ENCODE data around the gene TMEM35A.
"Not testable (repeated sequence)": the region's sequence is repeated elsewhere in the genome, so short reads cannot be mapped to it uniquely, and the experiment has no call there.

TMEM35A gene, protein sequence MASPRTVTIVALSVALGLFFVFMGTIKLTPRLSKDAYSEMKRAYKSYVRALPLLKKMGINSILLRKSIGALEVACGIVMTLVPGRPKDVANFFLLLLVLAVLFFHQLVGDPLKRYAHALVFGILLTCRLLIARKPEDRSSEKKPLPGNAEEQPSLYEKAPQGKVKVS

DNA sequence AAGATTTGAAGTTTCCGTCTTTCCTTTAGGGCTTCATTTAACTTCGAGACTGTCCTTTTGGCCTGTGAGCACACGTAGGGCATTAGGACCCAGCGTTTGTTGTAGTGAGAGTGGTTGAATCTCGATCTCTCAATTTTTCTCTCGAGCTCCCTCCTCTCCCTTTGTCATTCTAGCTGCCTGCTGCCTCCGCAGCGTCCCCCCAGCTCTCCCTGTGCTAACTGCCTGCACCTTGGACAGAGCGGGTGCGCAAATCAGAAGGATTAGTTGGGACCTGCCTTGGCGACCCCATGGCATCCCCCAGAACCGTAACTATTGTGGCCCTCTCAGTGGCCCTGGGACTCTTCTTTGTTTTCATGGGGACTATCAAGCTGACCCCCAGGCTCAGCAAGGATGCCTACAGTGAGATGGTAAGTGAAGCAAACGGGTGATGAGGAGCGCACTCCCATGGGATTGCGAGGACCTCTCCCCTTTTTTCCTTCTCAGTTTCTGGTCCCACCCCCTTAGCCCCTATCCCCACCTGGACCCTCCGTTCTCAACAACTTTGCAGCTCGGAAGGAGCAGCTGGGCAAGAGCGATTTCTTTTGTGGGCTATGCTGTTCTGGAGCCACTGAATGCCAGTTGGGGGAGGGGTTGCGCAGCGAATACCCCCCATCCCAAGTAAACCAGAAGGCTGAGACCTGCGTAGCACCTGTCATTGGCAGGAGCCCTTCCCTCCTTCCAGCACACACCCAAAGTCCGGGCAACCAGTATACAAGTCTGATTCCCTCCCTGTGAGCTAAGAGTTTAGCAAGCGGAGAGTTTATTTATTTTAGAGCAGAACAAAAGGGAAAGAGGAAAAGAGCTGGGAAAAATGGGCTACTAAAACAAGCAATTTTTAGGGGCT, at the start of gene TMEM35A:
Gene TMEM35A, plus strand, starts transcription at position 164 of the 883 bp plus-strand sequence. Its CDS starts 124 bp downstream, at position 288.
- peak; percentile 33 for DNase-seq (ENCODE audit: low spot score)

DNA sequence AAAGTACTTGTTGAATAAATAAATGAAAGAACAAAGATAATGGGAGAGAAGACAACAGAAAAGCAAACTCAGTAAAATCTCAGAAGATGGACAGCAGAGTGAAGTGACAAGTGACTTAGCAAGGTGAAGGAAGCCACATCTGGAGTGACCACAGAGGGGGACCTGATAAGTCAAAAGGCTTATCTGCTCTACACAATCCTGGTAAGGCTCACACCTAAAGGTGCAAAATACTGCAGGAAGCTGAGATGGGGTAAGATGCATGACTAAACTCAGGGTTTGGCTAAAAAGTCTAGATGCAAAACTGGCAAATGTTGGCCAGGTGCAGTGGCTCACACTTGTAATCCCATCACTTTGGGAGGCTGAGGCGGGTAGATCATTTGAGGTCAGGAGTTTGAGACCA, 49.0 kb upstream of the TMEM35A start:
- no peak for DNase-seq (ENCODE audit: low spot score)

GRCh38 chrX:101037231-101037630, 41.4 kb upstream of the TMEM35A start:
- DNase-seq (ENCODE audit: low spot score) = no peak

GRCh38 chrX:101040197-101040596, 38.5 kb upstream of the TMEM35A start:
- peak; percentile 9 for DNase-seq (ENCODE audit: low spot score)

DNA sequence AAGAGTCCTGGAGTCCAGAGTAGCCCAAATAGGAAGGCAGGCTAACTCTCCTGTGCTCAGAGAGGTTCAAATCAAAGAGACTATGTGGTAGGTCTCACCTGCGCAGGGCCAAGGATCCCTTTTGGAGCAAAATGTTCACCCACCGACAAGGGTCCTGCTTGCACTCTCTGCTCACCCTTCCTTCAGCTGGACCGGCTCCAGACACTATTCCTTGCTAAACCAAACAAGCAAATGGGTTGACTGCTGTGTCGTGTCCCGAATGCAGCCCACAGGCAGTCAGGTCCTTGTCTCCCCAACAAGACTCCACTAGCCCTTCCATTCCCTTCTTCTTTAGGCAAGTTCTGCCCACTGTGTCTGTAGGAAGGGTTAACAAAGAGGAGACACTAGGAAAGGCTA, 27.5 kb upstream of the TMEM35A start:
- no peak for DNase-seq (ENCODE audit: low spot score)

DNA sequence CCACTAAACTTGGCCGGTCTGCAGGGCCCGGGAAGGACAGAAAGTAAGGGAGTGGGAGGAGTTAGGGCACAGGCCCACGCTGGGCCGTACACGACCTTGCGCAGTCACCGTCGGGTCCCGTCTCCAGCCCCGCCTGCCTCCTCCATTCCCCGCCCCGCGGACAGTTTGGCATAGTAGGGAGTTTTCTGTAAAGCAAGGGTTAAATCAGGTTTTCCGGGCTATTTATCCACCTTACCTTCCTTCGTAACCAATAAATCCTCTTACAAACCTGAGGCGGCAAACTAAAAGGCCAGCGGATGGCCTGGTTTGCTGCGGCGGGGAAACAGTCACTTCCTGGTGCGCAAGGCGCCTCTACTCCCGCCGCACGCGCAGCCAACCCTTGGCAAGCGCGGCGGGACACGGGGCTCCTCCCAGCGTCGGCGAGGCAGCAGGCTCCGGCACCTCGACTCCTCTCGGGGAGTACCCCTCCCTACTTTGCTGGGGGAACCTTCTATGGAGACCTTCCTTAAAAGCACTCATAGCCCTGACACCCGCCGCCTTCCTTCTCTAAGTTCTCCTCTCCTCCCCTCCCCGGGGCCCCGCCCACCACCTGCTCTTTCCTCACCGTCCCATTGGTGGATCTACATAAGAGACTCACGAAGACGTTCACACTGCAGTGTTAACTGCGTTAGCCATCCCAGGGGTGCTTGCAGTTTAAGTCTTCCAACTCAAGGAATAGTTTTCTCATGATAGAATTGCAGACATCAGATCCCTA, 27.0 kb upstream of the TMEM35A start, which contains the start of gene TRMT2B:
Gene TRMT2B, minus strand, starts transcription at position 563 of the 754 bp plus-strand sequence. CDS start 9,822 bp downstream, outside the sequence.
- DNase-seq (ENCODE audit: low spot score) = peak; percentile 83

GRCh38 chrX:101056551-101056950, 22.1 kb upstream of the TMEM35A start:
- not testable (repeated sequence) for DNase-seq (ENCODE audit: low spot score)

DNA sequence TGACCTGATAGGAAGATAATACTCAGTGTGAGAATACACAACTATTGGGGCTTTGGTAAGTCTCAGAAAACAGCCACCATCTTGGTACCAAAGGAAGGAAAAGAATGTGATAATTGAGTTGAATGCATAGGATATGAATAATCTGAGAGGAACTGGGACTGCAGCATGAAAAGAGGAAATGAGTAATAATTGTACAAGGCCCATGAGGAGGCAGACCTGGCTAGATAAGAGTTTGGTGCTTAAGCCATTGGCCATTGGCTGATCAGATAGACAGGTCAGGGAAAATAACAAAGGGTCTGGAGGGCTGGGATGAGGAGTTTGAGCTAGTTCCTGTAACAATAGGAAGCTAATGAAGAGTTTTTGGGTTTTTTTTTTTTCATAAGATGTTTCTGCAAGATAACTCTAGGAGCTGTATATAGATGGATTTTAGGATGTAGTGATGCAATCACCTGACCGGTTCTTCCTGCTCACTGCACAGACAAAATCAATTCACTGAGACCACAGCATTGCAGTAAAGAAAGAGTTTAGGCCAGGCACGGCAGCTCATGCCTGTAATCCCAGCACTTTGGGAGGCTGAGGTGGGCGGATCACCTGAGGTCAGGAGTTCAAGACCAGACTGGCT, 21.5 kb upstream of the TMEM35A start:
- peak; percentile 21 for DNase-seq (ENCODE audit: low spot score)

DNA sequence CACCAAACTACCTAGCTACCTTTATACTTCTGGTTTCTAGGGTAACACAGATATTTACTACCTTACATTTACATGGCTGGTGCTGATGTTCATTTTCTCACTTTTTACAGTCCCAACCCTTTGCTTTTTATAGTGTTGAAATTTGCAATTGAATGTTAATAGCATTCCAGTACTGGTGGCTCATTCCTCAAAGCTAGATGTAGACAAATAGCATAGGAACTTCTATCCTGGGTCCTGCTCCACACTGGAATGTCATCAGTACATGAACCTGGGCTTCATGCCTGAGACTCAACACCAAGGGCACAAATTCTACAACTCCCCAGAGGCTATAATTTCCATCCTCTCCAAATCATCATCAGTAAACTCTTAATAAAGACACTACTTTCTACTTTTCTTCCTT, 16.5 kb upstream of the TMEM35A start:
- DNase-seq (ENCODE audit: low spot score) = peak; percentile 52

- DNase-seq (ENCODE audit: low spot score) = no peak
These were observed 7.1 kb upstream of the TMEM35A start for GRCh38 chrX:101071582-101071981.

DNA sequence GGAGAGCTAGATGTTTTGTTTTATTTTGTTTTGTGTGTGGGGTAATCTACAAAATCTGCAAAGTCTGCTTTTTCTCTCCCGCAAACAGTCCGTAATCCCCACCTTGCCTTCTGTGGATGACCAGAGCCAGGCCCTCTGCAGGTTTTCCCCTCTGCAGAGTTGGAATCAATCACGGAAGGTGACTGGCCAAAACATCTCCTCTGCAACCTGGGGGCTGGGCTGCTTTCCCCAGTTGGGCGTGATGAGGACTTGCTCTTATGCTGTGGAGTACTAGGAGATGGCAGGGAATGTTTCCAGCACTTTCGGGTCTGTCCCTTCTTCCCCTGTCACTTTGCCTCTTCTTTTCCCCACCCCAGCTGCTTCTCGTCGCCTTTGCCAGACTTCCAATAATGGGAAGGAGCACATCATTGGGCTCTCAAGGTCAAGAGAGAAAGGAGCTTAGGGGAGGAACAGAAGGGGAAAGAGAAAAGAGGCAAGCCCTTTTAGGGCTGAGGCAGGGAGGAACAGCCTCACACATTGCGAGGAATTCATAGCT, 1.1 kb downstream of the TMEM35A start:
- no peak for DNase-seq (ENCODE audit: low spot score)

GRCh38 chrX:101080326-101081124, 1.8 kb downstream of the TMEM35A start:
- no peak for DNase-seq (ENCODE audit: low spot score)

DNA sequence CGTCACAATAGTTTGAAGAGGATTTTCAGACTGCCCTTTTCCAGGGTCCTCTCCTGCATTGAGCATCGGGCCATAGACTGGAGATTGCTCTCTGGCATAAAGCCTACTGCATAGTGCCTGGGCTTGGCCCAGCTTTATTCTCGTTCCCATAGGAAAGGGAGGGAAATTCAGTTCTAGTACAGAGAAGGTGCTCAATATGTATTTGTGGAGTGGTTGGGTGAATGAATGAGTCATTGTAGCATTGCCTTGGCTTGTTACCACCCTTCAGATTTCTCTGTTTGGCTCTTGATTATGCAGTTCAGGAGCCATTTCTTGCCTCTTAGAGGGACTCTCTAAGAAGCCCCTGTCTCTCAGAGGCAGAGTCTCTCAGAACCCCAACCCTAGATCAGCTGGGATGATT, 2.6 kb downstream of the TMEM35A start:
- DNase-seq (ENCODE audit: low spot score) = no peak

DNA sequence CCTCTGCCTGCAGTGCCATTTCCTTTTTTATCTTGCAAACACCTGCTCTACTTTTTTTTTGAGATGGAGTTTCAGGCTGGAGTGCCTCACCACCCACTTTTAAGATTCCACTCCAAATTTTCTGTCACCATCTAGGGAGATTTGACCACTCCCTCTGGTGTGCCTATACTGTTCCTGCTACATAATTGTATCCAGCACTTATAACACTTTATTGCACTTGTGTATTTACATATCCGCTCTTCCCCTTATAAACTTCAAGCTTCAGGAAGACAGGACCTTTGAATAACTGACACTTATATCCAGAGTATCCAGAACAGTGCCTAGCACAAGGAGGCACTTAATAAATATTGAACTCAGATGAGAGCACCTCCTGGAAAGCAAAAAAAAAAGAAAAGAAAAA, 13.1 kb downstream of the TMEM35A start:
- no peak for DNase-seq (ENCODE audit: low spot score)

GRCh38 chrX:101097546-101098453, 19.1 kb downstream of the TMEM35A start, which contains the start of gene CENPI:
Gene CENPI (plus strand): TSS chrX:101098204. CDS start chrX:101101071, 2,867 bp downstream.
- peak; percentile 97 for DNase-seq (ENCODE audit: low spot score)

- peak; percentile 15 for DNase-seq (ENCODE audit: low spot score)
These were observed 29.6 kb downstream of the TMEM35A start for GRCh38 chrX:101108284-101108683.

- peak; percentile 18 for DNase-seq (ENCODE audit: low spot score)
These were observed 39.0 kb downstream of the TMEM35A start for GRCh38 chrX:101117701-101118100.

DNA sequence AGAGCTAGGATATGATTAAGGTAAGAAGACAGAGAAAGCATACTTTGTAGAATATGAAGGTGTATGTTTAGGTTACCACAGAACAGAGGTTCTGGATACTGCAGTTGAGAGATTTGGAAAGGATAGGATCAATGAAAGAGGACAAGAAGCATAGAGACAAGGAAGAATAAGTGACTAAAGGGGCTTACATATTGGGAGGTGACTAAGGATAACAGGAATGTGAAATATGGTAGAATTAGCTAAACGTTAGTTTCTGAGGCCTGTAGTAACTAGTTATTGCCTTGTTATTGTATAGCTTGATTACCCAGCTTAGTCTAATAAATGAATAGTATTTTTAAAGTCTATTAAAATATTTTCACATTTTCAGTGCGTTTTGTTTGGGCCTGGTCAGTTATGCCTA, 57.6 kb downstream of the TMEM35A start:
- DNase-seq (ENCODE audit: low spot score) = peak; percentile 9

Data from GM03348 (cell line).